HL-60 (cell line): ENCODE data around the gene BAZ1A.

Source experiments
- GABPA ChIP-seq: IDR thresholded peaks from 2 replicates; pipeline ENCODE4 v1.6.1; 2012; ENCODE audit warnings: low read depth
- POLR2AphosphoS5 ChIP-seq: IDR thresholded peaks from 2 replicates; pipeline ENCODE4 v1.6.1; 2012; ENCODE audit warnings: low read depth
- TF ChIP-seq, protein P1 (sequence below): IDR thresholded peaks from one replicate; pipeline ENCODE4 v1.5.1; 2011; ENCODE audit warnings: low read length, control low read depth, inconsistent platforms; ENCODE audit not compliant: insufficient read depth
- TF ChIP-seq, protein P2 (sequence below): IDR thresholded peaks from 2 replicates; pipeline ENCODE4 v1.6.1; 2012; ENCODE audit warnings: low read depth; ENCODE audit not compliant: insufficient replicate concordance

DNA sequence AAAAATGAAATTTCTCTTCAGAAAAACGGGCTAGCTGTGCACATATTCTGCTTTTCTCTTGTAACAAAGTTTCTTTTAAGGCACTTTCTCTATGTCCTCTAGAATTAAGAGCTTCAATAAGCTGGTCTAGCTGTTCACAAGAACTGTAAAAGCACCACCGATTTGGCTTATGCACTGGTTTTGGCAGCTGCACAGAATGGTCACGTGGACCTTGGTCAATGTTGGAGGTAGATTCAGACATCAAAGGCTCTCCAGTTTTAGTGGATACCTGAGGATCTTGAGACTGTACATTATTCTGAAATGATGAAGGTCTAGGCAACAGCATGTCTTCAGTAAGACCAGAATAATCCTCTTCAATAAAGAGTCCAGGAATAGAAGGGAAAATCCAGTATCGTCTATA is 99.2 kb downstream of the BAZ1A start:
- TF ChIP-seq, protein P1, sequence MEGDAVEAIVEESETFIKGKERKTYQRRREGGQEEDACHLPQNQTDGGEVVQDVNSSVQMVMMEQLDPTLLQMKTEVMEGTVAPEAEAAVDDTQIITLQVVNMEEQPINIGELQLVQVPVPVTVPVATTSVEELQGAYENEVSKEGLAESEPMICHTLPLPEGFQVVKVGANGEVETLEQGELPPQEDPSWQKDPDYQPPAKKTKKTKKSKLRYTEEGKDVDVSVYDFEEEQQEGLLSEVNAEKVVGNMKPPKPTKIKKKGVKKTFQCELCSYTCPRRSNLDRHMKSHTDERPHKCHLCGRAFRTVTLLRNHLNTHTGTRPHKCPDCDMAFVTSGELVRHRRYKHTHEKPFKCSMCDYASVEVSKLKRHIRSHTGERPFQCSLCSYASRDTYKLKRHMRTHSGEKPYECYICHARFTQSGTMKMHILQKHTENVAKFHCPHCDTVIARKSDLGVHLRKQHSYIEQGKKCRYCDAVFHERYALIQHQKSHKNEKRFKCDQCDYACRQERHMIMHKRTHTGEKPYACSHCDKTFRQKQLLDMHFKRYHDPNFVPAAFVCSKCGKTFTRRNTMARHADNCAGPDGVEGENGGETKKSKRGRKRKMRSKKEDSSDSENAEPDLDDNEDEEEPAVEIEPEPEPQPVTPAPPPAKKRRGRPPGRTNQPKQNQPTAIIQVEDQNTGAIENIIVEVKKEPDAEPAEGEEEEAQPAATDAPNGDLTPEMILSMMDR: no peak
- TF ChIP-seq POLR2AphosphoS5 (no peak), GABPA (no peak)
- TF ChIP-seq, protein P2, sequence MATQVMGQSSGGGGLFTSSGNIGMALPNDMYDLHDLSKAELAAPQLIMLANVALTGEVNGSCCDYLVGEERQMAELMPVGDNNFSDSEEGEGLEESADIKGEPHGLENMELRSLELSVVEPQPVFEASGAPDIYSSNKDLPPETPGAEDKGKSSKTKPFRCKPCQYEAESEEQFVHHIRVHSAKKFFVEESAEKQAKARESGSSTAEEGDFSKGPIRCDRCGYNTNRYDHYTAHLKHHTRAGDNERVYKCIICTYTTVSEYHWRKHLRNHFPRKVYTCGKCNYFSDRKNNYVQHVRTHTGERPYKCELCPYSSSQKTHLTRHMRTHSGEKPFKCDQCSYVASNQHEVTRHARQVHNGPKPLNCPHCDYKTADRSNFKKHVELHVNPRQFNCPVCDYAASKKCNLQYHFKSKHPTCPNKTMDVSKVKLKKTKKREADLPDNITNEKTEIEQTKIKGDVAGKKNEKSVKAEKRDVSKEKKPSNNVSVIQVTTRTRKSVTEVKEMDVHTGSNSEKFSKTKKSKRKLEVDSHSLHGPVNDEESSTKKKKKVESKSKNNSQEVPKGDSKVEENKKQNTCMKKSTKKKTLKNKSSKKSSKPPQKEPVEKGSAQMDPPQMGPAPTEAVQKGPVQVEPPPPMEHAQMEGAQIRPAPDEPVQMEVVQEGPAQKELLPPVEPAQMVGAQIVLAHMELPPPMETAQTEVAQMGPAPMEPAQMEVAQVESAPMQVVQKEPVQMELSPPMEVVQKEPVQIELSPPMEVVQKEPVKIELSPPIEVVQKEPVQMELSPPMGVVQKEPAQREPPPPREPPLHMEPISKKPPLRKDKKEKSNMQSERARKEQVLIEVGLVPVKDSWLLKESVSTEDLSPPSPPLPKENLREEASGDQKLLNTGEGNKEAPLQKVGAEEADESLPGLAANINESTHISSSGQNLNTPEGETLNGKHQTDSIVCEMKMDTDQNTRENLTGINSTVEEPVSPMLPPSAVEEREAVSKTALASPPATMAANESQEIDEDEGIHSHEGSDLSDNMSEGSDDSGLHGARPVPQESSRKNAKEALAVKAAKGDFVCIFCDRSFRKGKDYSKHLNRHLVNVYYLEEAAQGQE: no peak
